ENCODE data around the gene GSE1. TPM values are rescaled to one million over a fixed set of nuclear protein-coding genes. Genes with fewer than 3 reads are reported as not detected.

GSE1 gene
- total RNA-seq, 1 experiment from 2014 or later: 124 TPM

GRCh38 chr16:85610446-85611193, 2.5 kb upstream of the GSE1 start (continued):
- TF ChIP-seq JAZF1 (CRISPR knock-in tag; IDR thresholded peaks at IDR 0.05) (no peak), ATF2 (CRISPR knock-in tag; IDR thresholded peaks at IDR 0.05; ENCODE audit: borderline replicate concordance, low read depth) (no peak), TP53 (CRISPR knock-in tag; IDR thresholded peaks at IDR 0.05) (no peak), AFF4 (CRISPR knock-in tag; IDR thresholded peaks at IDR 0.05; ENCODE audit: borderline replicate concordance) (no peak; the same call in 1 of the 2 replicates), FOXP1 (CRISPR knock-in tag; IDR thresholded peaks at IDR 0.05; ENCODE audit: borderline replicate concordance) (peak; percentile 47; the same call in 1 of the 2 replicates), IRF1 (CRISPR knock-in tag; IDR thresholded peaks at IDR 0.05) (no peak), TEAD4 (CRISPR knock-in tag; IDR thresholded peaks at IDR 0.05) (no peak), FOXK1 (CRISPR knock-in tag; IDR thresholded peaks at IDR 0.05) (no peak), ZNF671 (CRISPR knock-in tag; IDR thresholded peaks at IDR 0.05) (no peak), ZNF425 (CRISPR knock-in tag; conservative IDR thresholded peaks at IDR 0.05) (no peak), ETV6 (CRISPR knock-in tag; IDR thresholded peaks at IDR 0.05) (no peak), SMAD3 (CRISPR knock-in tag; IDR thresholded peaks at IDR 0.05; ENCODE audit: borderline replicate concordance) (no peak; the same call in 1 of the 2 replicates), NR3C1 (CRISPR knock-in tag; conservative IDR thresholded peaks at IDR 0.05; ENCODE audit: low read depth) (no peak), MAX (CRISPR knock-in tag; IDR thresholded peaks at IDR 0.05) (peak; percentile 57), KAT7 (CRISPR knock-in tag; IDR thresholded peaks at IDR 0.05; ENCODE audit: borderline replicate concordance) (no peak), ZNF512 (CRISPR knock-in tag; IDR thresholded peaks at IDR 0.05; ENCODE audit: borderline replicate concordance) (no peak), NFYB (CRISPR knock-in tag; conservative IDR thresholded peaks at IDR 0.05; ENCODE audit: low read depth) (no peak), ZNF219 (CRISPR knock-in tag; IDR thresholded peaks at IDR 0.05; ENCODE audit: borderline replicate concordance) (no peak), CREM (CRISPR knock-in tag; IDR thresholded peaks at IDR 0.05) (no peak), CBFB (CRISPR knock-in tag; IDR thresholded peaks at IDR 0.05; ENCODE audit: low read depth) (no peak), AR (CRISPR knock-in tag; IDR thresholded peaks at IDR 0.05) (no peak), PRDM15 (CRISPR knock-in tag; IDR thresholded peaks at IDR 0.05) (no peak)
